ENCODE results near the gene ANTXR2.
"Not testable (repeated sequence)": the region's sequence is repeated elsewhere in the genome, so short reads cannot be mapped to it uniquely, and the experiment has no call there.

The ANTXR2 gene

DNA sequence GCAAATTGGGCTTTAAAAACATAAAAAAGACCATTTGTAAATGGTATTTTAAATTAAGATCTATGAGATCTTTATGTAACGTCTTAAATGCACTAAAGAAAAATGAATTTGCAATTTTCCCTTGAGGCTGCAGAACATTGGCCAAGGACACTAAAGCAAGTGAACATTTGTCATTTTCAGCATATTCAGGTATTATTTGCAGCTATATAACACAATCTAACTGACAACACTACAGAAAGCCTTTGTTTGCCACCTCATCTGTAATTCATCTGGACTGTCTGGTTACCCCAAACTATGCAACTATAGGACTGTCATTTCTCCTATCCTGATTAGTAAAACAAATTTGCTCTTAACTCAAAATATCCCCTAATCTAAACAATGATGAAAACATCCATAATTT lies 74.8 kb downstream of the ANTXR2 start:
- Mint-ChIP-seq H3K4me1 (no peaks in the 10 kb centered on the region), H3K9me3 (peaks cover 11% of the 10 kb centered on the region), H3K4me3 (no peak overlapping the region), H3K27ac (no peak overlapping the region), H3K27me3 (ENCODE audit: low read depth, poor library complexity) (peaks cover under 1% of the 10 kb centered on the region), H3K36me3 (ENCODE audit: low read depth) (peaks cover 24% of the 10 kb centered on the region)
- DNase-seq: no peak
- TF ChIP-seq CTCF (IDR thresholded peaks at IDR 0.05): no peak

DNA sequence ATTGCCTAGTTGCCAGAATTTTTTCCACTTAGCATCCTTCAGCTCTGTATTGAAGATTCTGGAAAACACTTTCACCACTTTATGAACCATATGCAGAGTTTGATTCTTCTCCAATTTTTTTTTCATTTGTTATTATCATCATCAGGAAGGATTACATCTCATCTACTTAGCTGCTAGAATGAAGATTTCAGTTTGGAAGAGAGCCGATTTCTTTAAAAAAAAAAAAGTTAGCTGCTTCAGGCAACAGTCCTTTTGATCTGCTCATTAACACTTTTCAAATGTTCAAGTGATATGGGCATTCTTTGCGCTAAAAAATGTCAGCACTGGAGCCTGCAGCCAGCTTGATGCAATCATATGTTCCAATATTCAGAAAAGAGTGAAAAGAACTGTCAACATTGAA lies 76.2 kb downstream of the ANTXR2 start:
- Mint-ChIP-seq H3K4me3 (no peak overlapping the region), H3K27ac (no peak overlapping the region), H3K27me3 (ENCODE audit: low read depth, poor library complexity) (peaks cover 3% of the 10 kb centered on the region)

GRCh38 chr4:79993476-79993875 lies 79.6 kb downstream of the ANTXR2 start:
- peaks cover 3% of the 10 kb centered on the region for H3K27me3 Mint-ChIP-seq (ENCODE audit: low read depth, poor library complexity)
- H3K4me3 Mint-ChIP-seq: no peak overlapping the region
- no peak for TF ChIP-seq CTCF (IDR thresholded peaks at IDR 0.05)
- no peak for DNase-seq
- peaks cover 52% of the 10 kb centered on the region for H3K36me3 Mint-ChIP-seq (ENCODE audit: low read depth)
- peaks cover 25% of the 10 kb centered on the region for H3K9me3 Mint-ChIP-seq
- H3K4me1 Mint-ChIP-seq: peaks cover 4% of the 10 kb centered on the region
- no peak overlapping the region for H3K27ac Mint-ChIP-seq

More for the DNA sequence above, 76.2 kb downstream of the ANTXR2 start:
- no peak for DNase-seq
- H3K4me1 Mint-ChIP-seq: no peaks in the 10 kb centered on the region
- TF ChIP-seq CTCF (IDR thresholded peaks at IDR 0.05): no peak
- peaks cover under 1% of the 10 kb centered on the region for H3K9me3 Mint-ChIP-seq
- peaks cover 24% of the 10 kb centered on the region for H3K36me3 Mint-ChIP-seq (ENCODE audit: low read depth)

DNA sequence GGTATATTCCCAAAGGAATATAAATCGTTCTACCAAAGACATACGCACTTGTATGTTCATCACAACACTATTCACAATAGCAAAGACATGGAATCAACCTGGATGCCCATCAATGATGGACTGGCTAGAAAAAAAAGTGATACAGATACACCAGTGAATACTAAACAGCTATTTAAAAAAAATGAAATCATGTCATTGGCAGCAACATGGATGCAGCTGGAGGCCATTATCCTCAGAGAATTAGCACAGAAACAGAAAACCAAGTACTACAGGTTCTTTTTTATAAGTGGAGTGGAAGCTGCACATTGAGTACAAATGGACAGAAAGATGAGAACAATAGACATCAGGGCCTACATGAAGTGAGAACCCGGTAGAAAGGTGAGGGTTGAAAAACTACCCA lies 81.4 kb downstream of the ANTXR2 start:
- Mint-ChIP-seq H3K4me1 (peaks cover 13% of the 10 kb centered on the region), H3K4me3 (no peak overlapping the region), H3K27me3 (ENCODE audit: low read depth, poor library complexity) (peaks cover 3% of the 10 kb centered on the region), H3K36me3 (ENCODE audit: low read depth) (peaks cover 69% of the 10 kb centered on the region), H3K27ac (no peak overlapping the region), H3K9me3 (peaks cover 40% of the 10 kb centered on the region)
- DNase-seq: no peak
- no peak for TF ChIP-seq CTCF (IDR thresholded peaks at IDR 0.05)

GRCh38 chr4:79991100-79991499 lies 81.9 kb downstream of the ANTXR2 start:
- not testable (repeated sequence) for H3K4me3 Mint-ChIP-seq; DNase-seq; H3K27ac Mint-ChIP-seq; H3K27me3 Mint-ChIP-seq (ENCODE audit: low read depth, poor library complexity)
- Mint-ChIP-seq H3K36me3 (ENCODE audit: low read depth) (peaks cover 70% of the 10 kb centered on the region), H3K9me3 (peaks cover 42% of the 10 kb centered on the region), H3K4me1 (peaks cover 15% of the 10 kb centered on the region)

DNA sequence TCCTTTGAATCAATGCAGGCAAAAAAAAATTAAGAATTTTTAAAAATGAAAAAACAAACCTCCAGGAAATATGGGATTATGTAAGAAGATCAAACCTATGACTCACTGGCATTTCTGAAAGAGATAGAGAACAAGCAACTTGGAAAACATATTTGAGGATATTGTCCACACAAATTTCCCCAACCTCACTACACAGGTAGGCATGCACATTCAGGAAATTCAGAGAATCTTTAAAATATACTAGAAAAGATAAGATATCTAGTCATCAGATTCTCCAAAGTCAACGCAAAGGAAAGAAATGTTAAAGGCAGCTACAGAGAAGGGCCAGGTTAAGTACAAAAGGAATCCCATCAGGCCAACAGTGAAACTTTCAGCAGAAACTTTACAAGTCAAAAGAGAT lies 85.6 kb downstream of the ANTXR2 start:
- Mint-ChIP-seq H3K27me3 (ENCODE audit: low read depth, poor library complexity) (no peaks in the 10 kb centered on the region), H3K36me3 (ENCODE audit: low read depth) (peaks cover 61% of the 10 kb centered on the region), H3K4me3 (no peak overlapping the region), H3K9me3 (peaks cover 42% of the 10 kb centered on the region), H3K27ac (no peak overlapping the region), H3K4me1 (peaks cover 15% of the 10 kb centered on the region)
- no peak for DNase-seq
- TF ChIP-seq CTCF (IDR thresholded peaks at IDR 0.05): no peak

Data from nephron progenitor cell (in vitro differentiated cells).